ENCODE measurements around the gene LTBP1.

DNA sequence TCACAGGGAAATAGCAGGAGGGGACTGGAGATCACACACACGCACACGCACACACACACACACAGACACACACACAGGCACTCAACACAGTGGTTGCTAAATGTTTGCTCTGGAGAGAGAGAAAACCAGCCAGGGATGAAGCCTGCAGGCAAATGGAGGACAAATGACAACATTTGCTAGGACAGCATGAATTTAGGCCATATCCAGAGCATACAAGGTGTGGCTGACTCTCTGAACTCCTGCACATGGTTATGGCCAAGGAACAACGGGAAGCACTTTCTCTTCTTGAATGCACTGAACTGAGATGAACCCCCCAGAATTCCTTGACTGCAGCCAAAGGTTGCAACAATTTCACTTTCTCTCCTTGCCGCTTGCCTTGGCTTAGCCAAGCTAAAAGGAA is 299.7 kb downstream of the LTBP1 start:
- TF ChIP-seq, protein P1, sequence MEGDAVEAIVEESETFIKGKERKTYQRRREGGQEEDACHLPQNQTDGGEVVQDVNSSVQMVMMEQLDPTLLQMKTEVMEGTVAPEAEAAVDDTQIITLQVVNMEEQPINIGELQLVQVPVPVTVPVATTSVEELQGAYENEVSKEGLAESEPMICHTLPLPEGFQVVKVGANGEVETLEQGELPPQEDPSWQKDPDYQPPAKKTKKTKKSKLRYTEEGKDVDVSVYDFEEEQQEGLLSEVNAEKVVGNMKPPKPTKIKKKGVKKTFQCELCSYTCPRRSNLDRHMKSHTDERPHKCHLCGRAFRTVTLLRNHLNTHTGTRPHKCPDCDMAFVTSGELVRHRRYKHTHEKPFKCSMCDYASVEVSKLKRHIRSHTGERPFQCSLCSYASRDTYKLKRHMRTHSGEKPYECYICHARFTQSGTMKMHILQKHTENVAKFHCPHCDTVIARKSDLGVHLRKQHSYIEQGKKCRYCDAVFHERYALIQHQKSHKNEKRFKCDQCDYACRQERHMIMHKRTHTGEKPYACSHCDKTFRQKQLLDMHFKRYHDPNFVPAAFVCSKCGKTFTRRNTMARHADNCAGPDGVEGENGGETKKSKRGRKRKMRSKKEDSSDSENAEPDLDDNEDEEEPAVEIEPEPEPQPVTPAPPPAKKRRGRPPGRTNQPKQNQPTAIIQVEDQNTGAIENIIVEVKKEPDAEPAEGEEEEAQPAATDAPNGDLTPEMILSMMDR (IDR thresholded peaks at IDR 0.05) = no peak
- TF ChIP-seq POLR2A (IDR thresholded peaks at IDR 0.05) (no peak), EP300 (IDR thresholded peaks at IDR 0.05) (no peak)

All from ovary (tissue), 3 donors.